Cardiac muscle cell (in vitro differentiated cells and primary cell): Measurements from ENCODE around the gene FAM43A. TPM values are rescaled to one million over a fixed set of nuclear protein-coding genes. Genes with fewer than 3 reads are reported as not detected.
A peak's percentile ranks its signal among the peaks of the same experiment; 100 is the strongest.

ENCODE experiments used
- DNase-seq, 2 donors: peaks; one replicate each; pipeline versions ENCODE4 v3.0.0 to v3.0.0-alpha.2; 2010 to 2017; ENCODE audit warnings: low read depth in 1 of 2, low spot score in 1 of 2
- H3K27ac ChIP-seq: fragments of 200-600 bp; sonication (generic); 2 replicates; pipeline ENCODE4 v1.5.1; 2016
- H3K27me3 ChIP-seq: fragments of 200-600 bp; sonication (generic); 2 replicates; pipeline ENCODE4 v1.6.0; 2016; ENCODE audit warnings: control low read depth
- H3K36me3 ChIP-seq: fragments of 200-600 bp; sonication (generic); 2 replicates; pipeline ENCODE4 v1.5.1; 2016; ENCODE audit warnings: control low read depth
- H3K4me1 ChIP-seq: fragments of 200-600 bp; sonication (generic); 2 replicates; pipeline ENCODE4 v1.8.1; 2017; ENCODE audit warnings: low read depth, mild to moderate bottlenecking, mixed run types
- H3K4me3 ChIP-seq: fragments of 200-600 bp; sonication (generic); 2 replicates; pipeline ENCODE4 v1.5.1; 2016; ENCODE audit warnings: mild to moderate bottlenecking
- H3K9me3 ChIP-seq: fragments of 200-600 bp; sonication (generic); 2 replicates; pipeline ENCODE4 v1.5.1; 2017; ENCODE audit warnings: low read depth, mild to moderate bottlenecking, control low read depth
- CTCF ChIP-seq: IDR thresholded peaks from 2 replicates; pipeline ENCODE4 v1.5.1; 2012; ENCODE audit warnings: low read depth, mild to moderate bottlenecking, low read length
- polyA plus RNA-seq: library from polyadenylated mRNA; unstranded; fragments of >200 nt; fragmentation: Nextera tagmentation; extraction: Ambion mirVana; gene quantifications from 2 replicates; pipeline ENCODE4 v1.2.1, GENCODE V29; 2016
- total RNA-seq: library from RNA; depleted of rRNA; stranded (reverse); fragments of >200 nt; gene quantifications from 2 replicates; pipeline ENCODE4 v1.2.3, GENCODE V29; 2016

FAM43A gene
- total and polyA plus RNA-seq, 2 experiments from 2014 or later, result 4.9 to 18.3 TPM

- H3K9me3 ChIP-seq, result no peaks in the 10 kb centered on the region
- H3K4me3 ChIP-seq, result no peak overlapping the region
- H3K4me1 ChIP-seq, result peaks cover 4% of the 10 kb centered on the region
- peak in 1 of 2 donors; percentile 7 for DNase-seq
- H3K27ac ChIP-seq, result no peak overlapping the region
- H3K27me3 ChIP-seq, result no peaks in the 10 kb centered on the region
- TF ChIP-seq CTCF, result no peak
- H3K36me3 ChIP-seq, result peaks cover 16% of the 10 kb centered on the region
Observed at GRCh38 chr3:194642769-194643168, 42.9 kb upstream of the FAM43A start.

- Histone ChIP-seq H3K9me3 (no peaks in the 10 kb centered on the region), H3K36me3 (peaks cover 51% of the 10 kb centered on the region), H3K27ac (no peak overlapping the region), H3K4me1 (no peaks in the 10 kb centered on the region), H3K4me3 (no peak overlapping the region), H3K27me3 (no peaks in the 10 kb centered on the region)
- DNase-seq, result no peak
- no peak for TF ChIP-seq CTCF
Observed at GRCh38 chr3:194647747-194648146, 37.9 kb upstream of the FAM43A start.

GRCh38 chr3:194654443-194654842 is 31.2 kb upstream of the FAM43A start:
- no peak overlapping the region for H3K4me3 ChIP-seq
- TF ChIP-seq CTCF, result no peak
- no peak overlapping the region for H3K27ac ChIP-seq
- peaks cover 51% of the 10 kb centered on the region for H3K36me3 ChIP-seq
- H3K27me3 ChIP-seq, result no peaks in the 10 kb centered on the region
- DNase-seq, result no peak
- H3K4me1 ChIP-seq, result no peaks in the 10 kb centered on the region
- no peaks in the 10 kb centered on the region for H3K9me3 ChIP-seq

GRCh38 chr3:194657439-194657838 is 28.2 kb upstream of the FAM43A start:
- Histone ChIP-seq H3K9me3 (no peaks in the 10 kb centered on the region), H3K27me3 (no peaks in the 10 kb centered on the region), H3K36me3 (peaks cover 31% of the 10 kb centered on the region), H3K4me3 (no peak overlapping the region), H3K4me1 (no peaks in the 10 kb centered on the region), H3K27ac (no peak overlapping the region)
- DNase-seq, result no peak
- no peak for TF ChIP-seq CTCF

- Histone ChIP-seq H3K27ac (no peak overlapping the region), H3K4me3 (no peak overlapping the region), H3K9me3 (no peaks in the 10 kb centered on the region), H3K36me3 (peaks cover 25% of the 10 kb centered on the region), H3K27me3 (no peaks in the 10 kb centered on the region), H3K4me1 (no peaks in the 10 kb centered on the region)
- DNase-seq, result no peak
- TF ChIP-seq CTCF, result no peak
Observed at GRCh38 chr3:194658477-194659242, 27.0 kb upstream of the FAM43A start.
